OCI-LY7 (cell line): ENCODE results near the gene ACVR1C. TPM values are rescaled to one million over a fixed set of nuclear protein-coding genes. Genes with fewer than 3 reads are reported as not detected.

Experiments used
- BruUV-seq: library from RNA; stranded (reverse); fragments of 400-500 nt; replicated peaks from 2 replicates; lab custom pipeline; 2021; lab: Mats Ljungman, UMichigan
- CTCF ChIA-PET: fragments of 300-600 bp; sonication (Branson Sonifier 250); formaldehyde crosslinking; loops from one replicate; lab custom pipeline; 2022; ENCODE audit warnings: antibody characterized with exemption; ENCODE audit not compliant: unreplicated experiment; lab: Charles Lee
- POLR2A ChIA-PET: fragments of 300-600 bp; sonication (Branson Sonifier 250); formaldehyde crosslinking; loops from one replicate; lab custom pipeline; 2022; ENCODE audit warnings: antibody characterized with exemption; lab: Charles Lee
- DNase-seq: peaks from one replicate; pipeline ENCODE4 v3.0.0-alpha.2; 2015; ENCODE audit warnings: low spot score
- H2AFZ ChIP-seq: fragments of 200-600 bp; sonication (generic), shearing (Covaris generic); 2 replicates; pipeline ENCODE4 v1.6.1; 2014; ENCODE audit warnings: mild to moderate bottlenecking, antibody characterized with exemption, low read length, moderate library complexity
- H3K27ac ChIP-seq: fragments of 200-600 bp; sonication (generic); 2 replicates; pipeline ENCODE4 v1.5.1; 2014; ENCODE audit warnings: mixed run types, low read depth, mild to moderate bottlenecking, moderate library complexity, low read length, inconsistent platforms; ENCODE audit not compliant: poor library complexity, severe bottlenecking
- H3K36me3 ChIP-seq: fragments of 200-600 bp; sonication (generic); 2 replicates; pipeline ENCODE4 v1.6.1; 2014; ENCODE audit warnings: mild to moderate bottlenecking, antibody characterized with exemption, low read length, moderate library complexity, mixed read lengths; ENCODE audit not compliant: insufficient read depth
- H3K4me1 ChIP-seq: fragments of 200-600 bp; sonication (generic); 2 replicates; pipeline ENCODE4 v1.5.1; 2014; ENCODE audit warnings: mild to moderate bottlenecking, low read length; ENCODE audit not compliant: insufficient read depth, poor library complexity, severe bottlenecking
- H3K4me2 ChIP-seq: fragments of 200-600 bp; sonication (generic); 2 replicates; pipeline ENCODE4 v1.6.1; 2014; ENCODE audit warnings: mild to moderate bottlenecking, low read length
- H3K4me3 ChIP-seq: fragments of 200-600 bp; sonication (generic); 2 replicates; pipeline ENCODE4 v1.5.1; 2014; ENCODE audit warnings: mild to moderate bottlenecking, low read depth, low read length; ENCODE audit not compliant: poor library complexity, severe bottlenecking
- H3K79me2 ChIP-seq: fragments of 200-600 bp; sonication (generic); 2 replicates; pipeline ENCODE4 v1.6.1; 2016; ENCODE audit warnings: low read depth, mild to moderate bottlenecking, low read length, moderate library complexity, mixed read lengths; ENCODE audit not compliant: insufficient read depth
- H3K9me2 ChIP-seq: fragments of 200-600 bp; sonication (generic); 2 replicates; pipeline ENCODE4 v1.6.1; 2016; ENCODE audit warnings: mild to moderate bottlenecking, low read length, mixed read lengths; ENCODE audit not compliant: insufficient read depth
- H3K9me3 ChIP-seq: fragments of 200-600 bp; sonication (generic); 2 replicates; pipeline ENCODE4 v1.6.1; 2014; ENCODE audit warnings: mild to moderate bottlenecking, mixed run types, low read length, mixed read lengths
- H4K20me1 ChIP-seq: fragments of 200-600 bp; sonication (generic); 2 replicates; pipeline ENCODE4 v1.6.1; 2014; ENCODE audit warnings: mild to moderate bottlenecking, antibody characterized with exemption, low read length, moderate library complexity, mixed read lengths; ENCODE audit not compliant: insufficient read depth
- CTCF ChIP-seq: fragments of 200-600 bp; sonication (generic); conservative IDR thresholded peaks from 2 replicates; pipeline ENCODE4 v1.5.1; 2014; ENCODE audit warnings: mild to moderate bottlenecking, antibody characterized with exemption, low read length, moderate library complexity, mixed read lengths
- EZH2phosphoT487 ChIP-seq: fragments of 200-600 bp; sonication (generic); IDR thresholded peaks from 2 replicates; pipeline ENCODE4 v1.6.1; 2018; ENCODE audit warnings: low read depth, borderline replicate concordance, mild to moderate bottlenecking, mixed run types, antibody characterized with exemption, low read length, moderate library complexity, mixed read lengths
- intact Hi-C: fragments of 100-400 bp; cut with micrococcal nuclease; formaldehyde crosslinking; loops from one replicate; pipeline ENCODE4 v1.10.0; 2022; ENCODE audit not compliant: unreplicated experiment
- total RNA-seq, 2 experiments: library from RNA; depleted of rRNA in 1 of 2; stranded (reverse); fragments of >200 nt in 1 of 2; shearing (Covaris generic) in 1 of 2; gene quantifications; 2 replicates each; pipeline ENCODE4 v1.2.3, GENCODE V29; 2014 to 2022

The ACVR1C gene
- total RNA-seq, 2 experiments from 2014 or later = 0.03 TPM; not detected in 1

GRCh38 chr2:157657858-157658257 is 29.2 kb upstream of the ACVR1C start:
- TF ChIP-seq CTCF (no peak), EZH2phosphoT487 (no peak)
- ChIA-PET CTCF (no interaction called here), POLR2A (interaction anchor here (1.4 kb wide), 1 partner anchor 9 kb away, joined by 5 read pairs; no protein-coding TSS in a partner anchor)
- no TSS peak for BruUV-seq
- Histone ChIP-seq H3K4me2 (no peak overlapping the region), H3K9me2 (no peaks in the 10 kb centered on the region), H3K36me3 (no peaks in the 10 kb centered on the region), H2AFZ (no peak overlapping the region), H3K4me1 (no peaks in the 10 kb centered on the region), H4K20me1 (no peaks in the 10 kb centered on the region), H3K4me3 (no peak overlapping the region), H3K27ac (no peak overlapping the region), H3K79me2 (no peaks in the 10 kb centered on the region; the same call in 1 of the 2 replicates), H3K9me3 (no peaks in the 10 kb centered on the region)
- DNase-seq = no peak
- intact Hi-C loops = no loop called here

GRCh38 chr2:157657101-157657500 is 28.4 kb upstream of the ACVR1C start:
- DNase-seq = no peak
- Histone ChIP-seq H3K9me2 (no peaks in the 10 kb centered on the region), H3K79me2 (no peaks in the 10 kb centered on the region; the same call in 1 of the 2 replicates), H3K27ac (no peak overlapping the region), H2AFZ (no peak overlapping the region), H3K4me3 (no peak overlapping the region), H3K4me1 (no peaks in the 10 kb centered on the region), H4K20me1 (no peaks in the 10 kb centered on the region), H3K36me3 (no peaks in the 10 kb centered on the region), H3K9me3 (no peaks in the 10 kb centered on the region), H3K4me2 (no peak overlapping the region)
- intact Hi-C loops = no loop called here
- CTCF ChIA-PET = no interaction called here
- BruUV-seq = no TSS peak
- TF ChIP-seq EZH2phosphoT487 (no peak), CTCF (no peak)
- POLR2A ChIA-PET = interaction anchor here (1.4 kb wide), 2 partner anchors 9 to 19 kb away, joined by 4 to 5 read pairs; no protein-coding TSS in a partner anchor

- H3K9me2 ChIP-seq = no peaks in the 10 kb centered on the region
- H3K4me2 ChIP-seq = no peak overlapping the region
- H3K79me2 ChIP-seq = no peaks in the 10 kb centered on the region
- no peak overlapping the region for H2AFZ ChIP-seq
- BruUV-seq = no TSS peak
- no peaks in the 10 kb centered on the region for H3K4me1 ChIP-seq
- no peak for TF ChIP-seq EZH2phosphoT487
- intact Hi-C loops = no loop called here
- CTCF ChIA-PET = no interaction called here
- no peaks in the 10 kb centered on the region for H3K36me3 ChIP-seq
- no peaks in the 10 kb centered on the region for H3K9me3 ChIP-seq
- H3K27ac ChIP-seq = no peak overlapping the region
- no peak for DNase-seq
- H4K20me1 ChIP-seq = no peaks in the 10 kb centered on the region
- H3K4me3 ChIP-seq = no peak overlapping the region
- POLR2A ChIA-PET = no interaction called here
These were observed 16.1 kb upstream of the ACVR1C start for GRCh38 chr2:157644776-157645175.
